ENCODE results near the gene ZNF681.

DNA sequence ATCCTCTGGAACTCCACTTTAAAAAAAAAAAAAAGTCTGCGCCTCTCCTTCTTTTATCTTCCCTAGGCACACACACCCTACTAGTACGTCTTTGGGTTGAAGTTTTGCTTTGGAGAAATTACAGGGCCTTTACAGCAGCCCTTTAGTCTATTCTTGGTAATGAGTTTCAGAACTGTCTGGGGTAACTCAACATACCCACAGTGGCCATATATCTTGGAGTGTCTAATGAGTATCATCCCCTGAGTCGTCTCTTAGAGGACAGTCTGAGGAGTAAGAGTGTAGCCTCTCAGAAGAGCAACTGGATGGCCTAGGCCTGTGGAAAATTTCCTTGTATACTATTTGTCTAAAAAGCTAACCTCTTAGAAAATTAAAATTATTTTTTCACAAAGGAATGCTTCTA, 6.1 kb upstream of the ZNF681 start:
- TF ChIP-seq, protein P1, sequence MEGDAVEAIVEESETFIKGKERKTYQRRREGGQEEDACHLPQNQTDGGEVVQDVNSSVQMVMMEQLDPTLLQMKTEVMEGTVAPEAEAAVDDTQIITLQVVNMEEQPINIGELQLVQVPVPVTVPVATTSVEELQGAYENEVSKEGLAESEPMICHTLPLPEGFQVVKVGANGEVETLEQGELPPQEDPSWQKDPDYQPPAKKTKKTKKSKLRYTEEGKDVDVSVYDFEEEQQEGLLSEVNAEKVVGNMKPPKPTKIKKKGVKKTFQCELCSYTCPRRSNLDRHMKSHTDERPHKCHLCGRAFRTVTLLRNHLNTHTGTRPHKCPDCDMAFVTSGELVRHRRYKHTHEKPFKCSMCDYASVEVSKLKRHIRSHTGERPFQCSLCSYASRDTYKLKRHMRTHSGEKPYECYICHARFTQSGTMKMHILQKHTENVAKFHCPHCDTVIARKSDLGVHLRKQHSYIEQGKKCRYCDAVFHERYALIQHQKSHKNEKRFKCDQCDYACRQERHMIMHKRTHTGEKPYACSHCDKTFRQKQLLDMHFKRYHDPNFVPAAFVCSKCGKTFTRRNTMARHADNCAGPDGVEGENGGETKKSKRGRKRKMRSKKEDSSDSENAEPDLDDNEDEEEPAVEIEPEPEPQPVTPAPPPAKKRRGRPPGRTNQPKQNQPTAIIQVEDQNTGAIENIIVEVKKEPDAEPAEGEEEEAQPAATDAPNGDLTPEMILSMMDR (conservative IDR thresholded peaks at IDR 0.05; ENCODE audit: low read depth, low read length) = no peak
- no peak for TF ChIP-seq CEBPB (IDR thresholded peaks at IDR 0.05; ENCODE audit: low read depth, low read length)

Data from IMR-90 (cell line).